Breast epithelium (tissue), 3 donors: ENCODE data around the gene CCDC157.

Experiments
- POLR2A ChIP-seq: fragments of 450-650 bp; IDR thresholded peaks from one replicate; pipeline ENCODE4 v1.6.1; 2016; ENCODE audit warnings: antibody characterized with exemption, mild to moderate bottlenecking, moderate library complexity
- POLR2AphosphoS5 ChIP-seq, 3 donors: sonication (generic); formaldehyde crosslinking; IDR thresholded peaks; one replicate each; pipeline ENCODE4 v1.6.1; 2017; ENCODE audit warnings: antibody characterized with exemption in 3 of 3
- TF ChIP-seq, protein P1 (sequence below), 3 donors: fragments of 450-650 bp; IDR thresholded peaks; one replicate each; pipeline ENCODE4 v1.5.1; 2016 to 2017; ENCODE audit warnings: antibody characterized with exemption in 3 of 3, mild to moderate bottlenecking in 3 of 3, moderate library complexity in 3 of 3

DNA sequence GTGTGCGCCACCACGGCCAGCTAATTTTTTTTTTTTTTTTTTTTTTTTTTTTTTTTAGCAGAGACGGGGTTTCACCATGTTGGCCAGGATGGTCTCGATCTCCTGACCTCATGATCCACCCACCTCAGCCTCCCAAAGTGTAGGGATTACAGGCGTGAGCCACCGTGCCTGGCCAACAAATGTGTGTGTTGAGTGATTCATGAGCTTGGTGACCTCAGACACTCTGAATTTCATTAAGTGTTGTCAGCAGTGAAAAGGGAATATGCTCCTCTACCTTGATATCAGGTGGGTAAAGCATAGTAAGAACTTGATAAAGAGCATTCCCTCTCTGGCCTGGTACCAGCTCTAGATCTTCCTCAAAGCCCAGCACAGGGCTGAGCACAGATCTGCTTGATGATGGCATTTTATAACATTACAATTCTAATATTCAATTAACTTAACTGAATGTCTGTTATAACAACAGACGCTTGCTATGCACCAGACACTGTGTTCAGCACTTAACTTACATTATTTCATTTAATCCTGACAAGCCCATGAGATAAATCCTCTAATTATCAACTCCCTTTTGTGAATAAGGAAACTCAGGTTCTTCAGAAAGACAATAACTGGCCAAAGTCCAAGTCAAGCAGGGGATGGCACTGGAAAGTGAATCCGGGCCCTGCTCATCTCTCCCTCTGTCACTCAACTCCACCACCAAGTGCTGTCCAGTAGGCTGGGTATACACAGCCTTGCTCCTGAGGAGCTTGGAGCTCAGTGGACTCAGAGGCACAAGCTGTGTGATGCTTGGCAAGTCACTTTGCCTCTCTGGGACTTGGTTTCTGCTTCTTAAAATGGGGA, 43.1 kb upstream of the CCDC157 start:
- TF ChIP-seq, protein P1, sequence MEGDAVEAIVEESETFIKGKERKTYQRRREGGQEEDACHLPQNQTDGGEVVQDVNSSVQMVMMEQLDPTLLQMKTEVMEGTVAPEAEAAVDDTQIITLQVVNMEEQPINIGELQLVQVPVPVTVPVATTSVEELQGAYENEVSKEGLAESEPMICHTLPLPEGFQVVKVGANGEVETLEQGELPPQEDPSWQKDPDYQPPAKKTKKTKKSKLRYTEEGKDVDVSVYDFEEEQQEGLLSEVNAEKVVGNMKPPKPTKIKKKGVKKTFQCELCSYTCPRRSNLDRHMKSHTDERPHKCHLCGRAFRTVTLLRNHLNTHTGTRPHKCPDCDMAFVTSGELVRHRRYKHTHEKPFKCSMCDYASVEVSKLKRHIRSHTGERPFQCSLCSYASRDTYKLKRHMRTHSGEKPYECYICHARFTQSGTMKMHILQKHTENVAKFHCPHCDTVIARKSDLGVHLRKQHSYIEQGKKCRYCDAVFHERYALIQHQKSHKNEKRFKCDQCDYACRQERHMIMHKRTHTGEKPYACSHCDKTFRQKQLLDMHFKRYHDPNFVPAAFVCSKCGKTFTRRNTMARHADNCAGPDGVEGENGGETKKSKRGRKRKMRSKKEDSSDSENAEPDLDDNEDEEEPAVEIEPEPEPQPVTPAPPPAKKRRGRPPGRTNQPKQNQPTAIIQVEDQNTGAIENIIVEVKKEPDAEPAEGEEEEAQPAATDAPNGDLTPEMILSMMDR (IDR thresholded peaks at IDR 0.05) = no peak
- TF ChIP-seq POLR2A (no peak), POLR2AphosphoS5 (IDR thresholded peaks at IDR 0.05) (no peak)
